ENCODE data around the gene APOD.

Gene APOD

DNA sequence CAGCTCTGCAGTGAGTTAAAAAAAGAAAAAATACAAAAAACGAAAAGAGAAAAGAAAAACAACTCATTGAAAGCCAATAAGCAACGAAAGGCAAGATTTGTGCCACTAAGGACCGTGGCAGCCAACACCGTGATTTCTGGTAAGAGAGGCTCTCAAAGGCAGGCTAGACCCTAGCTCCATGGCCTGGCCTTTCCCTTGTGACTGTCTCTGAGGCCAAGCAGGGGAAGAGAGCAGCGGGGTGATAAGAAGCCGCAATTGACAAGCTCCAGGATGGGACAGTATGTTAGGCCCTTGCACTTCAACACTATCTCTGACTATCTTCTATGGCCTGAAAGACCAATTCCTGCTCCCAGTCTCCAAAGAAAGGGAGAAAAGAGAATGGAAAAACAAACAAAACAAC is 12.4 kb downstream of the APOD start:
- Histone ChIP-seq H3K9me3 (ENCODE audit: control insufficient read depth in 5 of 5, low read length in 5 of 5) (peaks cover 0 to 8% (median 4%) of the 10 kb centered on the region in 5 donors), H3K36me3 (ENCODE audit: control insufficient read depth in 5 of 5, insufficient read depth in 5 of 5, low read length in 5 of 5) (peaks cover 0 to 40% (median 27%) of the 10 kb centered on the region in 5 donors), H3K9ac (ENCODE audit: low read length in 5 of 5) (no peak overlapping the region), H3K4me1 (ENCODE audit: control insufficient read depth in 5 of 5, insufficient read depth in 5 of 5, low read length in 5 of 5) (peaks cover 0 to 8% (median 0%) of the 10 kb centered on the region in 5 donors), H3K4me3 (ENCODE audit: low read depth in 1 of 5, low read length in 5 of 5) (no peak overlapping the region), H3K27me3 (ENCODE audit: control insufficient read depth in 5 of 5, insufficient read depth in 4 of 5, low read length in 5 of 5) (peaks cover 0 to 4% (median 0%) of the 10 kb centered on the region in 5 donors), H3K27ac (ENCODE audit: low read depth, low read length) (no peak overlapping the region)

DNA sequence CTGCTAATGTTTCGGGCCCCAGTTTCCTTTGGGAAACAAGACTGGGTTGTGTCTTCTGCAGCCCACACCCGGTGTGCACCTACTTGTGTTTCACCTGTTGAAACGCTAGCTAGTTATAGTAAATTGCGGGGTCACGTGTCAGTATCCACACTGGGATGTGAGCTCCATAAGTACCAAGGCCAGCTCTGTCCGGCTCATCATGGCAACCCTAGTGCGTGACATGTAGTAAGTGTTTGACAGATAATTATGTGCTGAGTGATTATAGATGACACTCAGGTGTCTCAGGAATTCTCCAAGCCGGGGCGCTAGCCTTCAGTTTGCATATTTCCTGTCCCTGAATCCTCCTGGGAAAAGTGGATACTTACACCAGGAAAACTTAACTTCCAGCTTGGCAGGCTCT is 12.8 kb downstream of the APOD start:
- no peak overlapping the region for H3K27ac ChIP-seq (ENCODE audit: low read depth, low read length)

DNA sequence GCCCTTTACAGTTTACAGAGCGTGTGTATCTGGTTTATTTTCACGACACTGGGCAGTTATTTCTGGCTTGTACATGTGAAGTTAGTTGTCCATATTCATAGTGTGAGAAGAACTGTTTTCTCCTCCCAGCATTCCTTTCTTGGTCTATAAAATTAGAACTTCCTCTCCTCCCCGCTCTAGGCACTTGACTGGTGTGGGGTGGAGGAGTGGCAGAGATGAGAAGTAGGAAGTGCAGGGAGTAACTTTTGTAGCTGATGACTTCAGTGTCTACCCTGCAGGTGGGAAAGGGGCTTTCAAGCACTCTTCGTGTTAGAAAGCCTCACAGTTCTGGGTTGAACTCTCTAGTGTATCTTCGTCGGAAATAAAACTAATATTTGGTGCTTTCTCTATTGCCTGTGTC is 13.4 kb downstream of the APOD start:
- peaks cover 0 to 8% (median 0%) of the 10 kb centered on the region in 5 donors for H3K4me1 ChIP-seq (ENCODE audit: control insufficient read depth in 5 of 5, insufficient read depth in 5 of 5, low read length in 5 of 5)
- H3K36me3 ChIP-seq (ENCODE audit: control insufficient read depth in 5 of 5, insufficient read depth in 5 of 5, low read length in 5 of 5), result peaks cover 0 to 40% (median 26%) of the 10 kb centered on the region in 5 donors
- peaks cover 0 to 8% (median 4%) of the 10 kb centered on the region in 5 donors for H3K9me3 ChIP-seq (ENCODE audit: control insufficient read depth in 5 of 5, low read length in 5 of 5)
- H3K4me3 ChIP-seq (ENCODE audit: low read depth in 1 of 5, low read length in 5 of 5), result no peak overlapping the region
- peaks cover 0 to 7% (median 4%) of the 10 kb centered on the region in 5 donors for H3K27me3 ChIP-seq (ENCODE audit: control insufficient read depth in 5 of 5, insufficient read depth in 4 of 5, low read length in 5 of 5)
- H3K9ac ChIP-seq (ENCODE audit: low read length in 5 of 5), result no peak overlapping the region
- no peak overlapping the region for H3K27ac ChIP-seq (ENCODE audit: low read depth, low read length)

More for the DNA sequence above, 12.8 kb downstream of the APOD start:
- Histone ChIP-seq H3K9ac (ENCODE audit: low read length in 5 of 5) (no peak overlapping the region), H3K36me3 (ENCODE audit: control insufficient read depth in 5 of 5, insufficient read depth in 5 of 5, low read length in 5 of 5) (peaks cover 0 to 40% (median 26%) of the 10 kb centered on the region in 5 donors), H3K9me3 (ENCODE audit: control insufficient read depth in 5 of 5, low read length in 5 of 5) (peaks cover 0 to 8% (median 4%) of the 10 kb centered on the region in 5 donors), H3K27me3 (ENCODE audit: control insufficient read depth in 5 of 5, insufficient read depth in 4 of 5, low read length in 5 of 5) (peaks cover 0 to 4% (median 0%) of the 10 kb centered on the region in 5 donors), H3K4me3 (ENCODE audit: low read depth in 1 of 5, low read length in 5 of 5) (no peak overlapping the region), H3K4me1 (ENCODE audit: control insufficient read depth in 5 of 5, insufficient read depth in 5 of 5, low read length in 5 of 5) (peaks cover 0 to 8% (median 0%) of the 10 kb centered on the region in 5 donors)

DNA sequence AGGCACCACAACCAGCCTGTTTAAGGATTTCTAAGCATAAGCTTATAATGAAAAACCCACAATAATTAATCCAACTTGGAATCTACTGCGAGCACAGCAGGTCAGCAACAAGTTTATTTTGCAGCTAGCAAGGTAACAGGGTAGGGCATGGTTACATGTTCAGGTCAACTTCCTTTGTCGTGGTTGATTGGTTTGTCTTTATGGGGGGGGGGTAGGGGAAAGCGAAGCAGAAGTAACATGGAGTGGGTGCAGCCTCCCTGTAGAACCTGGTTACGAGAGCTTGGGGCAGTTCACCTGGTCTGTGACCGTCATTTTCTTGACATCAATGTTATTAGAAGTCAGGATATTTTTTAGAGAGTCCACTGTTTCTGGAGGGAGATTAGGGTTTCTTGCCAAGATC is 15.1 kb downstream of the APOD start:
- H3K27me3 ChIP-seq (ENCODE audit: control insufficient read depth in 5 of 5, insufficient read depth in 4 of 5, low read length in 5 of 5), result peaks cover 3 to 7% (median 4%) of the 10 kb centered on the region in 5 donors
- H3K9ac ChIP-seq (ENCODE audit: low read length in 5 of 5), result no peak overlapping the region
- H3K4me3 ChIP-seq (ENCODE audit: low read depth in 1 of 5, low read length in 5 of 5), result no peak overlapping the region
- peaks cover 0 to 32% (median 23%) of the 10 kb centered on the region in 5 donors for H3K36me3 ChIP-seq (ENCODE audit: control insufficient read depth in 5 of 5, insufficient read depth in 5 of 5, low read length in 5 of 5)
- no peak overlapping the region for H3K27ac ChIP-seq (ENCODE audit: low read depth, low read length)
- no peaks in the 10 kb centered on the region for H3K9me3 ChIP-seq (ENCODE audit: control insufficient read depth in 5 of 5, low read length in 5 of 5)
- peaks cover 0 to 8% (median 0%) of the 10 kb centered on the region in 5 donors for H3K4me1 ChIP-seq (ENCODE audit: control insufficient read depth in 5 of 5, insufficient read depth in 5 of 5, low read length in 5 of 5)

DNA sequence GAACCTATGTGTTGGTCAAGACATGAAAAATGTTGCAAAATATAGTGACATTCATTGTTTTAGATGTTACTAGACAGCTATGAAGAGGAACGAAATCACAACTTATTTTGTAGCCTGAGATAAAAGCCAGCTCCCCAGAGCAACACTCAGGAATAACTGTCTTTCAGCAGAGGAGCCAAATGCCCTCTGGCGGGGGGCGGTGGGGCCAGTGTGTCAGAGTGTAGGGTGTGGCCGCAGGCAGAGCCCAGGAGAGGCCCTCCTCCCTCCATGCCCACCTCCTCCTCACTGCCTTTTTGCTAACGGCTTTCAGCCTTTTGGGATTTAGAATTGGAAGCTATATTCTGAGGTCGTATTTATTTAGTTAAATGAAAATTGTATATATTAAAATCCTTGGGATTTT is 16.9 kb downstream of the APOD start:
- peaks cover 3 to 7% (median 4%) of the 10 kb centered on the region in 5 donors for H3K27me3 ChIP-seq (ENCODE audit: control insufficient read depth in 5 of 5, insufficient read depth in 4 of 5, low read length in 5 of 5)
- H3K9me3 ChIP-seq (ENCODE audit: control insufficient read depth in 5 of 5, low read length in 5 of 5), result no peaks in the 10 kb centered on the region
- peaks cover 0 to 16% (median 9%) of the 10 kb centered on the region in 5 donors for H3K36me3 ChIP-seq (ENCODE audit: control insufficient read depth in 5 of 5, insufficient read depth in 5 of 5, low read length in 5 of 5)
- H3K4me1 ChIP-seq (ENCODE audit: control insufficient read depth in 5 of 5, insufficient read depth in 5 of 5, low read length in 5 of 5), result peaks cover 3 to 8% (median 6%) of the 10 kb centered on the region in 5 donors
- H3K9ac ChIP-seq (ENCODE audit: low read length in 5 of 5), result no peak overlapping the region
- H3K27ac ChIP-seq (ENCODE audit: low read depth, low read length), result no peak overlapping the region
- no peak overlapping the region for H3K4me3 ChIP-seq (ENCODE audit: low read depth in 1 of 5, low read length in 5 of 5)

DNA sequence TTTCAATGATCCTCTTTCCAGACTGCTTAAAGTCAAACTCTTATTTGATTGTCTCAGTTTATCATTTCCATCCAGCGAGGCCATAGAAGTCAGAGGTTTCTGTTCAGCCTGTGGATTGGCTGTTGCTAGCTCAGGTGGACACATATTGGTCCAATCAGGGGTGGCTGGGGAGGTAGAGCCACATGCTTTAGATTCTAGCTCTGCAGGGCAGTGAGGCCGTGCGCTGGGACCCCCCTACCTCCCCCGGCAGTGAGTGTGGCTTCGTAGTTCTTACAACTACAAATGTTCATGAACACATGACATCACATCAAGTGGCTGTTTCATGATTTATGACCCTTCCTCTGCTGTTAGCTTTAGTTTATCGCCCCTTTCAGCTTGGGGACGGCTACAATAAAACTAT is 18.0 kb downstream of the APOD start:
- no peaks in the 10 kb centered on the region for H3K9me3 ChIP-seq (ENCODE audit: control insufficient read depth in 5 of 5, low read length in 5 of 5)
- H3K27ac ChIP-seq (ENCODE audit: low read depth, low read length), result no peak overlapping the region
- H3K36me3 ChIP-seq (ENCODE audit: control insufficient read depth in 5 of 5, insufficient read depth in 5 of 5, low read length in 5 of 5), result peaks cover 0 to 12% (median 1%) of the 10 kb centered on the region in 5 donors
- no peak overlapping the region for H3K9ac ChIP-seq (ENCODE audit: low read length in 5 of 5)
- no peak overlapping the region for H3K4me3 ChIP-seq (ENCODE audit: low read depth in 1 of 5, low read length in 5 of 5)
- peaks cover 3 to 7% (median 4%) of the 10 kb centered on the region in 5 donors for H3K27me3 ChIP-seq (ENCODE audit: control insufficient read depth in 5 of 5, insufficient read depth in 4 of 5, low read length in 5 of 5)
- H3K4me1 ChIP-seq (ENCODE audit: control insufficient read depth in 5 of 5, insufficient read depth in 5 of 5, low read length in 5 of 5), result peaks cover 0 to 6% (median 5%) of the 10 kb centered on the region in 5 donors

DNA sequence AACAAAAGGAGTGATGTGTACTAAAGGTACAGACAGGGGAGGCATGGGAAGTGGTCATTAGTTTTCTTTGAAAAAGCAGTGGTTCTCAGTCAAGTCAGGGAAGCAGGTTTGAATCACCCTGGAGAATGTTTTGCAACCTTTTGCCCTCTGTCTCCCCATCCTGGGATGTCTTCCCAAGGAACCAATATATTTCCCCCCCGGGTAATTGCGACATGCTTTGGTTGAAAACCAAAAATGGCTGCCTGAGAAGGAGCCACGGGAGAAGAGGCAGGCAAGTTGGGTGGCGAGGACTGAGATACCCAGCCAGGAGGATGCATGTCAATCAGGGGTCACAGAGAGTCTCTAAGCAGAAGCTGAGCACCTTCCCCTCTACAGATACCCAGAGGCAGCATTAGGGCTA is 20.4 kb downstream of the APOD start:
- H3K27ac ChIP-seq (ENCODE audit: low read depth, low read length), result no peak overlapping the region
- H3K4me3 ChIP-seq (ENCODE audit: low read depth in 1 of 5, low read length in 5 of 5), result no peak overlapping the region
- H3K36me3 ChIP-seq (ENCODE audit: control insufficient read depth in 5 of 5, insufficient read depth in 5 of 5, low read length in 5 of 5), result peaks cover 0 to under 1% (median 0%) of the 10 kb centered on the region in 5 donors
- H3K9me3 ChIP-seq (ENCODE audit: control insufficient read depth in 5 of 5, low read length in 5 of 5), result no peaks in the 10 kb centered on the region
- H3K4me1 ChIP-seq (ENCODE audit: control insufficient read depth in 5 of 5, insufficient read depth in 5 of 5, low read length in 5 of 5), result peaks cover 0 to 6% (median 5%) of the 10 kb centered on the region in 5 donors
- peaks cover 3 to 7% (median 4%) of the 10 kb centered on the region in 5 donors for H3K27me3 ChIP-seq (ENCODE audit: control insufficient read depth in 5 of 5, insufficient read depth in 4 of 5, low read length in 5 of 5)
- H3K9ac ChIP-seq (ENCODE audit: low read length in 5 of 5), result no peak overlapping the region

DNA sequence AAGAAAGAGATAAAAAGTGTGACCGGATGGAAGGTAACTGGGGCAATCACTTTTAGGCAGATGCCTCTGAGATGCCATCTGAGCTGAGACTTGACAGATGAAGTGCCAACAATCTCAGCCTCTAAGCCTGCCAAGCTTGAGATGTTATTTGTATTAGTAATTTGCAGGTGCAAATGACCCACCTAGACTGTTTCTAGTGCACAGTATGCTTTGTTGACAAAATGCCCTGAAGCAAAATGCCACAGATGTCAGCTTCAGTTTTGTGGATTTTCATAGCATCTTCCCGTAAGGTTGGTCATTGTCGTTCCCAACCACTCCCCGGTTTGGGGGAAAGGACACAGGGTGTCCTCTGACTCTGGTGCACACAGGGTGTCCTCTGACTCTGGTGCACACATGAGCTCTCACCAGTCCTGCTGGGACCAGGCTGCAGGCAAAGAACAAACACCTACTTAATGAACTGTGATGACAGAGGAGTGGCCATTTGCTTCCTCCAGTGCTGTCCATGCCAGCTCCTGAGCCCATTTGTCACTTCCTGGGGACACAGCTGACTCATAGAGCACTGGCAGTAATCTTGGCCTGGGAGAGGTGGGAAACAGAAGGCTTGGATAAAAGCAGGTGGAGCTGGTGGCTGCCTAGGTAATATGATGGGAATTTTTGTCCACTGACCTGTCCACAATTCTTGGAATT is 23.9 kb downstream of the APOD start:
- Histone ChIP-seq H3K36me3 (ENCODE audit: control insufficient read depth in 5 of 5, insufficient read depth in 5 of 5, low read length in 5 of 5) (no peaks in the 10 kb centered on the region), H3K27me3 (ENCODE audit: control insufficient read depth in 5 of 5, insufficient read depth in 4 of 5, low read length in 5 of 5) (peaks cover 0 to under 1% (median 0%) of the 10 kb centered on the region in 5 donors), H3K9ac (ENCODE audit: low read length in 5 of 5) (no peak overlapping the region), H3K4me1 (ENCODE audit: control insufficient read depth in 5 of 5, insufficient read depth in 5 of 5, low read length in 5 of 5) (peaks cover 0 to 6% (median 5%) of the 10 kb centered on the region in 5 donors), H3K27ac (ENCODE audit: low read depth, low read length) (no peak overlapping the region), H3K9me3 (ENCODE audit: control insufficient read depth in 5 of 5, low read length in 5 of 5) (no peaks in the 10 kb centered on the region), H3K4me3 (ENCODE audit: low read depth in 1 of 5, low read length in 5 of 5) (no peak overlapping the region)

DNA sequence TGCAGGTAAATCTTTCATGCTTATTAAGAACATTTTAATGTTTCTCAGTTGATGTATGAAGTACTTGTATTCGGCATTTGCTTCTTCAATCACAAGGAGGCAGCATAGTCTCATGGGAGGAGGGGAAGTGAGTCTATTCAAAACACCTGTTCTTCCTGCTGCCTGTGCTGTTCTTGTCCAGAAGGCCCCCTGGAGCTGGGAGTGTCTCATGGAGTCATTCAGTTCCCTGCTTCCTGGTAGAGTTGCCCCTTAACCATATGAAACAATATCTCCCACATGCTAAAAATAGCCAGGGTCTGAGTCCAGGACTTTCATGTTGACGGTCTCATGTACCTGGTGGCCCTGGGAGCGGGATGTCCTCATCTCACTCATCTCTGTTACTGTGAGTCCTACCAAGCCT is 25.1 kb downstream of the APOD start:
- no peaks in the 10 kb centered on the region for H3K9me3 ChIP-seq (ENCODE audit: control insufficient read depth in 5 of 5, low read length in 5 of 5)
- H3K9ac ChIP-seq (ENCODE audit: low read length in 5 of 5), result no peak overlapping the region
- no peaks in the 10 kb centered on the region for H3K27me3 ChIP-seq (ENCODE audit: control insufficient read depth in 5 of 5, insufficient read depth in 4 of 5, low read length in 5 of 5)
- no peak overlapping the region for H3K27ac ChIP-seq (ENCODE audit: low read depth, low read length)
- no peaks in the 10 kb centered on the region for H3K36me3 ChIP-seq (ENCODE audit: control insufficient read depth in 5 of 5, insufficient read depth in 5 of 5, low read length in 5 of 5)
- H3K4me1 ChIP-seq (ENCODE audit: control insufficient read depth in 5 of 5, insufficient read depth in 5 of 5, low read length in 5 of 5), result peaks cover 0 to 6% (median 5%) of the 10 kb centered on the region in 5 donors
- no peak overlapping the region for H3K4me3 ChIP-seq (ENCODE audit: low read depth in 1 of 5, low read length in 5 of 5)

DNA sequence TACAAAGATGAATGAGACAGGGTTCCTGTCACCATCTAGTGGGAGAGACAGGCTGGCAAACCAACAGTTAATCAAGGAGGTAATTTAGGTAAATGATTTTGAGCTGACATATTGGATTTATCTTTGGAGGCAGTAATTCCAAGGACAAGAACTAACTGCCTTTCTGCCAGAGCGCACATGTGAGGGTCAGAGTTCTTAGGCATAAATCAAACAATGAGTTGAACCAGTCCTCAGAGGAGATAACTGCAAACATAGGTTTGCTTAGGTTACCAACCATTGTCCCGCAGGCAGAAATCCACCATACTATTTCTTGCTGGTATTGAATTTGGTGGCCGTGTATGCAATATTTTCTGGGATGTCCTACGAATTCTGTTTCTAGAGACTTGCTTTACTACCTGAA is 26.4 kb downstream of the APOD start:
- Histone ChIP-seq H3K9ac (ENCODE audit: low read length in 5 of 5) (no peak overlapping the region), H3K4me1 (ENCODE audit: control insufficient read depth in 5 of 5, insufficient read depth in 5 of 5, low read length in 5 of 5) (no peaks in the 10 kb centered on the region), H3K36me3 (ENCODE audit: control insufficient read depth in 5 of 5, insufficient read depth in 5 of 5, low read length in 5 of 5) (no peaks in the 10 kb centered on the region), H3K27ac (ENCODE audit: low read depth, low read length) (no peak overlapping the region), H3K4me3 (ENCODE audit: low read depth in 1 of 5, low read length in 5 of 5) (no peak overlapping the region), H3K27me3 (ENCODE audit: control insufficient read depth in 5 of 5, insufficient read depth in 4 of 5, low read length in 5 of 5) (no peaks in the 10 kb centered on the region), H3K9me3 (ENCODE audit: control insufficient read depth in 5 of 5, low read length in 5 of 5) (no peaks in the 10 kb centered on the region)

All from subcutaneous abdominal adipose tissue (tissue), 5 donors.